Neuronal stem cell (in vitro differentiated cells): ENCODE data around the gene CDC123.

Source experiments
- DNase-seq: peaks from one replicate; pipeline ENCODE4 v3.0.0-alpha.2; 2013; ENCODE audit warnings: low spot score
- H2AFZ ChIP-seq: one replicate; pipeline ENCODE4 v1.6.1; 2013; ENCODE audit warnings: mild to moderate bottlenecking, low read length, inconsistent platforms
- H2AK5ac ChIP-seq: 2 replicates; pipeline ENCODE4 v1.6.1; 2013; ENCODE audit warnings: low read depth, mild to moderate bottlenecking, inconsistent platforms, low read length, moderate library complexity, mixed read lengths
- H2BK120ac ChIP-seq: 2 replicates; pipeline ENCODE4 v1.6.1; 2013; ENCODE audit warnings: low read depth, mild to moderate bottlenecking, inconsistent platforms, low read length, moderate library complexity, mixed read lengths
- H2BK12ac ChIP-seq: one replicate; pipeline ENCODE4 v1.6.1; 2013; ENCODE audit warnings: low read length, inconsistent platforms
- H2BK15ac ChIP-seq: 2 replicates; pipeline ENCODE4 v1.6.1; 2013; ENCODE audit warnings: mild to moderate bottlenecking, low read length, inconsistent platforms, mixed read lengths
- H2BK5ac ChIP-seq: one replicate; pipeline ENCODE4 v1.6.1; 2013; ENCODE audit warnings: inconsistent platforms, mild to moderate bottlenecking, low read length, moderate library complexity
- H3K14ac ChIP-seq: one replicate; pipeline ENCODE4 v1.6.1; 2013; ENCODE audit warnings: low read length, inconsistent platforms
- H3K18ac ChIP-seq: 2 replicates; pipeline ENCODE4 v1.6.1; 2013; ENCODE audit warnings: low read length, inconsistent platforms
- H3K23ac ChIP-seq: 2 replicates; pipeline ENCODE4 v1.6.1; 2013; ENCODE audit warnings: low read depth, mild to moderate bottlenecking, mixed read lengths, low read length, inconsistent platforms; ENCODE audit not compliant: poor library complexity
- H3K27ac ChIP-seq: replicated peaks from 3 replicates; pipeline ENCODE4 v1.5.1; 2013; ENCODE audit warnings: low read length, inconsistent platforms
- H3K27me3 ChIP-seq, 3 experiments: 2 replicates each; pipeline ENCODE4 v1.6.1; 2013; ENCODE audit warnings: low read length in 3 of 3, mild to moderate bottlenecking in 2 of 3, inconsistent platforms in 1 of 3, low read depth in 1 of 3, mixed read lengths in 1 of 3, moderate library complexity in 1 of 3; ENCODE audit not compliant: control insufficient read depth in 3 of 3, insufficient read depth in 3 of 3
- H3K36me3 ChIP-seq, 2 donors: replicated peaks in 1 of 2; 2 replicates each; pipeline ENCODE4 v1.6.1; 2013; ENCODE audit warnings: low read length in 2 of 2; ENCODE audit not compliant: control insufficient read depth in 2 of 2, insufficient read depth in 2 of 2
- H3K4ac ChIP-seq: 2 replicates; pipeline ENCODE4 v1.6.1; 2013; ENCODE audit warnings: inconsistent platforms, mild to moderate bottlenecking, low read length, moderate library complexity
- H3K4me1 ChIP-seq, 2 donors: 1 replicate in 1 of 2; 2 replicates in 1 of 2; pipeline ENCODE4 v1.6.1; 2013; ENCODE audit warnings: low read length in 2 of 2, low read depth in 1 of 2; ENCODE audit not compliant: control insufficient read depth in 2 of 2, insufficient read depth in 1 of 2
- H3K4me2 ChIP-seq: one replicate; pipeline ENCODE4 v1.6.1; 2013; ENCODE audit warnings: mild to moderate bottlenecking, low read length, inconsistent platforms; ENCODE audit not compliant: insufficient read depth, poor library complexity, severe bottlenecking
- H3K4me3 ChIP-seq, 2 donors: 2 replicates each; pipeline ENCODE4 v1.5.1; 2013; ENCODE audit warnings: low read length in 2 of 2, mild to moderate bottlenecking in 2 of 2, inconsistent platforms in 1 of 2, moderate library complexity in 1 of 2
- H3K79me1 ChIP-seq: one replicate; pipeline ENCODE4 v1.6.1; 2013; ENCODE audit warnings: low read depth, mild to moderate bottlenecking, inconsistent platforms, low read length, moderate library complexity
- H3K9ac ChIP-seq: one replicate; pipeline ENCODE4 v1.6.1; 2013; ENCODE audit warnings: mild to moderate bottlenecking, low read depth, low read length, inconsistent platforms; ENCODE audit not compliant: poor library complexity
- H3K9me3 ChIP-seq, 2 donors: replicated peaks in 1 of 2; 2 replicates each; pipeline versions ENCODE3 to v1.6.1; 2013; ENCODE audit warnings: low read length in 2 of 2, mild to moderate bottlenecking in 2 of 2, inconsistent platforms in 1 of 2, low read depth in 1 of 2, mixed read lengths in 1 of 2, moderate library complexity in 1 of 2; ENCODE audit not compliant: control insufficient read depth in 2 of 2, insufficient read depth in 1 of 2
- H4K8ac ChIP-seq: one replicate; pipeline ENCODE4 v1.6.1; 2013; ENCODE audit warnings: low read depth, mild to moderate bottlenecking, inconsistent platforms, low read length, moderate library complexity
- H4K91ac ChIP-seq: one replicate; pipeline ENCODE4 v1.6.1; 2013; ENCODE audit warnings: low read length, low read depth, mild to moderate bottlenecking, inconsistent platforms; ENCODE audit not compliant: poor library complexity
- WGBS, 2 donors: extraction: QIAGEN DNeasy Blood & Tissue Kit; methylation state at CpG; one replicate each; pipeline ENCODE4 v1.1.7; 2013; ENCODE audit warnings: missing lambda C conversion rate in 2 of 2, mixed read lengths in 1 of 2; ENCODE audit not compliant: insufficient read length in 2 of 2, insufficient replicate concordance in 1 of 2; ENCODE audit errors: extremely low coverage in 2 of 2; 5-methylcytosine and 5-hydroxymethylcytosine counted together

Gene CDC123

DNA sequence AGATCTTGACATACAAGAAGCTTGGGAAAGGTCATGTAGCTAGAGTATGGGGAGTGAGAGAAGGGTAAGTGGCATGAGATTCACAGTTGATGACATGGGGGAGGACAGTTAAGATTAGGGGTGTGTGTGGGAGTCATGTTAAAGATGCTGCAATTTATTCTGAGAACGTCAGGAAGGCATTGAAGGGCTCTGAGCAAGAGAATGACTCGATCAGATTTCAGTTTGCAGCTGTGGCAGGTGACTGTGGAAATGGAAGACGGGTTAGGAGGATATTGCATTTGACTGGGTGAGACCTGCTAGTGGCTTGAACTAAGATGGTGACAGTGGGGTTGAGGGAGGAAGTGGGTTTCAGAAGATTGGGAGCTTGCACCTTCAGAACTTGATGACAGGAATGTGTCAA, 5.6 kb downstream of the CDC123 start:
- no peaks in the 10 kb centered on the region for H3K9me3 ChIP-seq
- H2BK5ac ChIP-seq, result no peak overlapping the region
- no peak overlapping the region for H3K4me2 ChIP-seq
- no peak overlapping the region for H2AFZ ChIP-seq
- H3K27ac ChIP-seq, result no peak overlapping the region
- peaks cover 7% of the 10 kb centered on the region for H3K79me1 ChIP-seq
- no peak overlapping the region for H3K9ac ChIP-seq
- H3K27me3 ChIP-seq, result no peaks in the 10 kb centered on the region
- H2AK5ac ChIP-seq, result no peak overlapping the region
- H3K18ac ChIP-seq, result no peak overlapping the region
- H3K36me3 ChIP-seq, result peaks cover 18 to 80% of the 10 kb centered on the region in 2 donors
- H3K4ac ChIP-seq, result no peak overlapping the region
- no peak overlapping the region for H3K4me3 ChIP-seq
- WGBS, 2 donors, result no CpG with 5 or more reads among the region's 3 CpGs
- no peak overlapping the region for H4K91ac ChIP-seq
- H2BK12ac ChIP-seq, result no peak overlapping the region
- H4K8ac ChIP-seq, result no peak overlapping the region
- H3K23ac ChIP-seq, result no peak overlapping the region
- H2BK120ac ChIP-seq, result no peak overlapping the region
- H3K14ac ChIP-seq, result no peak overlapping the region
- no peak overlapping the region for H2BK15ac ChIP-seq
- H3K4me1 ChIP-seq, result no peaks in the 10 kb centered on the region
- DNase-seq, result no peak

DNA sequence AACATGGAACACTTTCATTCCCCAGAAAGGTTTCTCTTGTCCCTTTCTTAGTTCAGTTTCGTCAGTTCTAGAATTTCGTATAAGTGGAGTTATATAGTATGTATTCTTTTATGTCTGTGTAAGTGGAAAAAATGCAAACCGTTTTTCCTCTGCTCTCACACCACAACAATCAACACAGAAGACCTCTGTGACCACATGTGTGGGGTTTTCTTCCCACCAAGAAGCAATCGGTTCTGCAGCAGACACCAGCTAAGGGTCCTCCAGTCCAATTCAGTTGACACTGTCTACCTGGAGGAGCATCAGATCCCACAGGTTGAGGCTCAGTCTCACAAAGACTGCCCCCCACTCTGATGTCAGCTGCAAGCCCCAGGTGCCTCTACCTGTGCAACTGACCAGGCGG, 6.2 kb downstream of the CDC123 start:
- no peak overlapping the region for H2AFZ ChIP-seq
- DNase-seq, result no peak
- H3K4me1 ChIP-seq, result no peaks in the 10 kb centered on the region
- H3K4me2 ChIP-seq, result no peak overlapping the region
- no peak overlapping the region for H3K4me3 ChIP-seq
- no peak overlapping the region for H4K91ac ChIP-seq
- H3K79me1 ChIP-seq, result peaks cover 7% of the 10 kb centered on the region
- no peak overlapping the region for H3K27ac ChIP-seq
- no peak overlapping the region for H2AK5ac ChIP-seq
- H3K36me3 ChIP-seq, result peaks cover 18 to 85% of the 10 kb centered on the region in 2 donors
- no peaks in the 10 kb centered on the region for H3K9me3 ChIP-seq
- H2BK12ac ChIP-seq, result no peak overlapping the region
- H2BK5ac ChIP-seq, result no peak overlapping the region
- no CpG with 5 or more reads among the region's 5 CpGs for WGBS, 2 donors
- no peak overlapping the region for H3K4ac ChIP-seq
- H3K27me3 ChIP-seq, result no peaks in the 10 kb centered on the region
- no peak overlapping the region for H2BK120ac ChIP-seq
- H3K18ac ChIP-seq, result no peak overlapping the region
- no peak overlapping the region for H4K8ac ChIP-seq
- H2BK15ac ChIP-seq, result no peak overlapping the region
- H3K9ac ChIP-seq, result no peak overlapping the region
- H3K23ac ChIP-seq, result no peak overlapping the region
- no peak overlapping the region for H3K14ac ChIP-seq

DNA sequence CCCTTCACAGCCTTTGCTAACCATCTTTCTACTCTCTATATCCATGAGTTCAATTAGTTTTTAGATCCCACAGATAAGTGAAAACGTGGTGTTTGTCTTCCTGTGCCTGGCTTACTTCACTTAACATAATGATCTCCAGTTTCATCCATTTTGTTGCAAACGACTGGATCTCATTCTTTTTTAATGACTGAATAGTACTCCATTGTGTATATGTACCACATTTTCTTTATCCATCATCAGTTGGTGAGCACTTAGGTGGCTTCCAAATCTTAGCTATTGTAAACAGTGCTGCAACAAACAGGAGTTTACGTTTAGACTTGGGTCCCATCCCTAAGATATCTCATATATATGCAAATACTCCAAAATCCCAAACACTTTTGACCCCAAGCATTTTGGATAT, 9.1 kb downstream of the CDC123 start:
- H3K9me3 ChIP-seq, result peaks cover 0 to 1% of the 10 kb centered on the region in 2 donors
- no peak overlapping the region for H3K14ac ChIP-seq
- WGBS, 2 donors, result no CpG with 5 or more reads among the region's 3 CpGs
- H2BK120ac ChIP-seq, result no peak overlapping the region
- H3K4ac ChIP-seq, result no peak overlapping the region
- peaks cover 10% of the 10 kb centered on the region for H3K79me1 ChIP-seq
- no peak overlapping the region for H3K27ac ChIP-seq
- H3K27me3 ChIP-seq, result no peaks in the 10 kb centered on the region
- H3K4me2 ChIP-seq, result no peak overlapping the region
- H3K4me3 ChIP-seq, result no peak overlapping the region
- H2AK5ac ChIP-seq, result no peak overlapping the region
- H3K36me3 ChIP-seq, result peaks cover 24 to 96% of the 10 kb centered on the region in 2 donors
- no peak overlapping the region for H4K8ac ChIP-seq
- H3K18ac ChIP-seq, result no peak overlapping the region
- H3K9ac ChIP-seq, result no peak overlapping the region
- H2AFZ ChIP-seq, result no peak overlapping the region
- H2BK15ac ChIP-seq, result no peak overlapping the region
- H3K4me1 ChIP-seq, result no peaks in the 10 kb centered on the region
- no peak overlapping the region for H2BK5ac ChIP-seq
- DNase-seq, result no peak
- H2BK12ac ChIP-seq, result no peak overlapping the region
- no peak overlapping the region for H3K23ac ChIP-seq
- H4K91ac ChIP-seq, result no peak overlapping the region

DNA sequence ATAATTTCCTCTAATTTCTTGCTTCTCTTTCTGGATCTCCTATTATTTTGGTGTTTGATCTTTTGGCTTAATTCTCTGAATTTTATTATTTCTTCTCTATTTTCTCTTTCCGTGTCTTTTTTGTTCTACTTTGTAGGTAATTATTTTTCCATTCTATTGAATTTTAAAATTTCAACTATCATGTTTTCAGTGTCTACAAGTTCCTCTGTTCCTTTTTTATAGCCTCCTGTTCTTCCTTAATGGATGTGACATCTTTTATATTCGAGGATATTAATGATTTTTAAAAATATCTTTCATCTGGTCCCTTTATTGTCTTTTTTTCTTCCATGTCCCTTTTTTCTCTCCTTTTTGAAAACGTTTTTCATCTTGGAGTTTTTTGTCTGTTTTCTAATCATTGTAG, 11.1 kb downstream of the CDC123 start:
- no peak overlapping the region for H2BK15ac ChIP-seq
- H3K27me3 ChIP-seq, result no peaks in the 10 kb centered on the region
- H3K9ac ChIP-seq, result no peak overlapping the region
- H2AFZ ChIP-seq, result no peak overlapping the region
- no peak overlapping the region for H2BK5ac ChIP-seq
- peaks cover 8% of the 10 kb centered on the region for H3K79me1 ChIP-seq
- H3K4ac ChIP-seq, result no peak overlapping the region
- H2BK120ac ChIP-seq, result no peak overlapping the region
- H3K23ac ChIP-seq, result no peak overlapping the region
- H3K4me3 ChIP-seq, result no peak overlapping the region
- H3K18ac ChIP-seq, result no peak overlapping the region
- H3K14ac ChIP-seq, result no peak overlapping the region
- no peak overlapping the region for H2AK5ac ChIP-seq
- no peak for DNase-seq
- no CpG with 5 or more reads among the region's 3 CpGs for WGBS, 2 donors
- H3K36me3 ChIP-seq, result peaks cover 30 to 96% of the 10 kb centered on the region in 2 donors
- no peak overlapping the region for H2BK12ac ChIP-seq
- H4K8ac ChIP-seq, result no peak overlapping the region
- no peak overlapping the region for H3K27ac ChIP-seq
- H3K9me3 ChIP-seq, result peaks cover 4 to 7% of the 10 kb centered on the region in 2 donors
- H3K4me2 ChIP-seq, result no peak overlapping the region
- no peaks in the 10 kb centered on the region for H3K4me1 ChIP-seq
- H4K91ac ChIP-seq, result no peak overlapping the region
